Measurements from ENCODE around the gene TSPAN18. TPM values are rescaled to one million over a fixed set of nuclear protein-coding genes. Genes with fewer than 3 reads are reported as not detected.

Gene TSPAN18
- polyA plus RNA-seq, 1 of the 3 experiments (the other 2 are of a cell fraction): 0.72 TPM

DNA sequence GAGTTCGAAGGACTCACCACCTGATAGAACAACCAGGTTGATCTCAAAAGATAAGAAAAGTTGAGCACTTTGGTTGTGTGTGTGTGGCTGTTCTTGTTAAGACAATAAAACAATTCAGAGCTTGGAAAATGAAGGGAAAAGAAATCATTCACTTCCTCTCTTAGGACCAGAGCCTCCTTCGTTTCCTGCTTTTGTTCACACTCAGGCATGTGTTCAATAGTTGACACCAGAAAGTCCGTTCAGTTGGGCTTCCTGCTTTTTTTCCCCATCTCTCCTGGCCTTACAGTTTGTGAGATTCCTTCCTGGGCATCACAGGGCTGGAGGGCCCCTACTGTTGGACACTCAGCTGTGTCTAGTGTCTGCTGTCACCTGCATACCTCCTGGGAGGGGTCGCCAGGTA is 48.0 kb downstream of the TSPAN18 start:
- no peak for DNase-seq
- H3F3A ChIP-seq (replicated peaks; ENCODE audit: insufficient read depth): no peaks in the 10 kb centered on the region
- ChIA-PET CTCF (interaction anchor here (0.7 to 7.0 kb wide), 36 partner anchors 10 to 679 kb away, joined by 3 to 101 read pairs (median 4); partner anchors contain the start of genes EXT2 and TSPAN18), POLR2A (interaction anchor here (0.7 to 4.5 kb wide), 7 partner anchors 8 to 832 kb away, joined by 3 to 43 read pairs (median 5); partner anchors contain the start of gene C11orf96)
- no peak overlapping the region for H3K4me2 ChIP-seq
- H3K9me2 ChIP-seq: no peaks in the 10 kb centered on the region
- H3K4me3 ChIP-seq (ENCODE audit: low read depth in 2 of 2, low read length in 1 of 2): no peak overlapping the region
- H4K20me1 ChIP-seq (ENCODE audit: insufficient read depth): no peaks in the 10 kb centered on the region
- H3K27ac ChIP-seq (ENCODE audit: low read depth in 2 of 2, low read length in 1 of 2): peak overlapping the region in 1 of 2 experiments; percentile 99; a peak in 2 of 4 replicates
- no peaks in the 10 kb centered on the region for H3K9me3 ChIP-seq
- no peak overlapping the region for H2AFZ ChIP-seq (ENCODE audit: low read depth)
- H3K79me2 ChIP-seq (ENCODE audit: insufficient read depth): no peaks in the 10 kb centered on the region
- peaks cover 21 to 77% of the 10 kb centered on the region in 2 experiments; a peak in 3 of 4 replicates for H3K4me1 ChIP-seq (ENCODE audit: control insufficient read depth in 1 of 2, insufficient read depth in 2 of 2, low read depth in 1 of 2, low read length in 1 of 2)
- no peak for TF ChIP-seq MXI1 (IDR thresholded peaks at IDR 0.05; ENCODE audit: low read depth, low read length)
- TF ChIP-seq, protein P1, sequence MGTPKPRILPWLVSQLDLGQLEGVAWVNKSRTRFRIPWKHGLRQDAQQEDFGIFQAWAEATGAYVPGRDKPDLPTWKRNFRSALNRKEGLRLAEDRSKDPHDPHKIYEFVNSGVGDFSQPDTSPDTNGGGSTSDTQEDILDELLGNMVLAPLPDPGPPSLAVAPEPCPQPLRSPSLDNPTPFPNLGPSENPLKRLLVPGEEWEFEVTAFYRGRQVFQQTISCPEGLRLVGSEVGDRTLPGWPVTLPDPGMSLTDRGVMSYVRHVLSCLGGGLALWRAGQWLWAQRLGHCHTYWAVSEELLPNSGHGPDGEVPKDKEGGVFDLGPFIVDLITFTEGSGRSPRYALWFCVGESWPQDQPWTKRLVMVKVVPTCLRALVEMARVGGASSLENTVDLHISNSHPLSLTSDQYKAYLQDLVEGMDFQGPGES (IDR thresholded peaks at IDR 0.05; ENCODE audit: low read depth, low read length): no peak
- TF ChIP-seq TEAD4 (IDR thresholded peaks at IDR 0.05; ENCODE audit: borderline replicate concordance, insufficient read depth): no peak
- 34% methylated on average over 4 of the region's 4 CpGs for WGBS (ENCODE audit: low lambda C conversion rate)
- H3K27me3 ChIP-seq (ENCODE audit: insufficient read depth): no peaks in the 10 kb centered on the region
- no peaks in the 10 kb centered on the region for H3K36me3 ChIP-seq (replicated peaks in 1 of 2; ENCODE audit: control insufficient read depth in 1 of 2, insufficient read depth in 2 of 2, low read length in 1 of 2)
- H3K9ac ChIP-seq: no peak overlapping the region

DNA sequence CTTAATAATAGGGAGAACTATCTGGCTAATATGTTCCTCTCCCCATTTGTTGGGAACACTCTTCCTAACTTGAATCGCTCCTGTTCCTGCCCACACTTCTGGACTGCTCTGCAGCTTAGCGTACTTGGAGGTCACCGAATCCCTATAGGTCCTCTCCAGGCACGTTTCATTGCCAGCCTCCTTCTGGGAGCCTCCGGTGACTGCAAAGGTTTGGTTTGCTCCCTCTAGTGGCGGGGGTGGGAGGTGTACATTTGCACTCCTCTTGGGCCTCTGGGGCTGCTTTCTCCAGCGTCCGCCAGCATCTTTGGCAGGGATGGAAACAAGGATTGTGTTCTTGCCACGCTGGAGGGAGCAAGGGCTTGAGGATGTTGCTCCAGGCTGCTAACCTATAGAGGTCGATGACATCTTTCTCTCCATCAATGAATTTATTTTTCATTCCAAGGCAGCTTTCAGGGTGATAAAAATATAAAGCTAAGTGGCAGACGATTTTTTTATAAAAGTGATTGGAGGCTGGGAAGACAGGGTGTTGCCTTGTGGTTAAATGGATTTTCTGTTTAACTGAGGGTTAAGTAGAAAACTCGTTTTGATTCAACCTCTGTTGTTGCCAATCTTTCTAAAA is 48.7 kb downstream of the TSPAN18 start:
- peak; percentile 53 for DNase-seq
- POLR2A ChIA-PET: interaction anchor here (0.7 to 4.5 kb wide), 8 partner anchors 9 to 82 kb away, joined by 3 to 43 read pairs (median 4); no protein-coding TSS in a partner anchor
- WGBS (ENCODE audit: low lambda C conversion rate): 27% methylated on average over 11 of the region's 12 CpGs

More for the DNA sequence above, 48.7 kb downstream of the TSPAN18 start:
- 0 out of 2 replicates have a peak, but pooled peaks have one; percentile 36 for TF ChIP-seq MXI1 (IDR thresholded peaks at IDR 0.05; ENCODE audit: low read depth, low read length)
- TF ChIP-seq RAD21 (IDR thresholded peaks at IDR 0.05; ENCODE audit: low read length): peak; percentile 50
- TF ChIP-seq FOSL2 (IDR thresholded peaks at IDR 0.05; ENCODE audit: borderline replicate concordance, low read depth): no peak
- TF ChIP-seq, protein P2, sequence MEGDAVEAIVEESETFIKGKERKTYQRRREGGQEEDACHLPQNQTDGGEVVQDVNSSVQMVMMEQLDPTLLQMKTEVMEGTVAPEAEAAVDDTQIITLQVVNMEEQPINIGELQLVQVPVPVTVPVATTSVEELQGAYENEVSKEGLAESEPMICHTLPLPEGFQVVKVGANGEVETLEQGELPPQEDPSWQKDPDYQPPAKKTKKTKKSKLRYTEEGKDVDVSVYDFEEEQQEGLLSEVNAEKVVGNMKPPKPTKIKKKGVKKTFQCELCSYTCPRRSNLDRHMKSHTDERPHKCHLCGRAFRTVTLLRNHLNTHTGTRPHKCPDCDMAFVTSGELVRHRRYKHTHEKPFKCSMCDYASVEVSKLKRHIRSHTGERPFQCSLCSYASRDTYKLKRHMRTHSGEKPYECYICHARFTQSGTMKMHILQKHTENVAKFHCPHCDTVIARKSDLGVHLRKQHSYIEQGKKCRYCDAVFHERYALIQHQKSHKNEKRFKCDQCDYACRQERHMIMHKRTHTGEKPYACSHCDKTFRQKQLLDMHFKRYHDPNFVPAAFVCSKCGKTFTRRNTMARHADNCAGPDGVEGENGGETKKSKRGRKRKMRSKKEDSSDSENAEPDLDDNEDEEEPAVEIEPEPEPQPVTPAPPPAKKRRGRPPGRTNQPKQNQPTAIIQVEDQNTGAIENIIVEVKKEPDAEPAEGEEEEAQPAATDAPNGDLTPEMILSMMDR (IDR thresholded peaks at IDR 0.05): peak; percentile 74
- TF ChIP-seq NFIC (IDR thresholded peaks at IDR 0.05; ENCODE audit: borderline replicate concordance): no peak
- TF ChIP-seq SMC3 (IDR thresholded peaks at IDR 0.05; ENCODE audit: low read depth, low read length): peak; percentile 50
- TF ChIP-seq, protein P3, sequence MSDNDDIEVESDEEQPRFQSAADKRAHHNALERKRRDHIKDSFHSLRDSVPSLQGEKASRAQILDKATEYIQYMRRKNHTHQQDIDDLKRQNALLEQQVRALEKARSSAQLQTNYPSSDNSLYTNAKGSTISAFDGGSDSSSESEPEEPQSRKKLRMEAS (IDR thresholded peaks at IDR 0.05; ENCODE audit: low read depth): no peak
- no peak overlapping the region for H3K9ac ChIP-seq
- H3K4me1 ChIP-seq (ENCODE audit: control insufficient read depth in 1 of 2, insufficient read depth in 2 of 2, low read depth in 1 of 2, low read length in 1 of 2): peaks cover 21 to 77% of the 10 kb centered on the region in 2 experiments; a peak in 3 of 4 replicates
- CTCF ChIA-PET: interaction anchor here (0.7 to 7.0 kb wide), 44 partner anchors 8 to 655 kb away, joined by 3 to 101 read pairs (median 5); partner anchors contain the start of gene TSPAN18
- no peak overlapping the region for H3K4me2 ChIP-seq
- H3F3A ChIP-seq (replicated peaks; ENCODE audit: insufficient read depth): no peaks in the 10 kb centered on the region
- H3K4me3 ChIP-seq (ENCODE audit: low read depth in 2 of 2, low read length in 1 of 2): no peak overlapping the region
- H2AFZ ChIP-seq (ENCODE audit: low read depth): no peak overlapping the region
- no peaks in the 10 kb centered on the region for H3K36me3 ChIP-seq (replicated peaks in 1 of 2; ENCODE audit: control insufficient read depth in 1 of 2, insufficient read depth in 2 of 2, low read length in 1 of 2)
- no peaks in the 10 kb centered on the region for H3K9me3 ChIP-seq
- H3K27me3 ChIP-seq (ENCODE audit: insufficient read depth): no peaks in the 10 kb centered on the region
- no peaks in the 10 kb centered on the region for H3K9me2 ChIP-seq
- peak overlapping the region in 1 of 2 experiments; percentile 99; a peak in 3 of 4 replicates for H3K27ac ChIP-seq (ENCODE audit: low read depth in 2 of 2, low read length in 1 of 2)
- H4K20me1 ChIP-seq (ENCODE audit: insufficient read depth): no peaks in the 10 kb centered on the region
- no peaks in the 10 kb centered on the region for H3K79me2 ChIP-seq (ENCODE audit: insufficient read depth)
